Psoas muscle (tissue), 8 donors: ENCODE measurements around the gene LAMP5. TPM values are rescaled to one million over a fixed set of nuclear protein-coding genes. Genes with fewer than 3 reads are reported as not detected.

Source experiments
- ATAC-seq, 4 donors: fragments of 200-7000 bp; cut with Tn5 transposase; one replicate each; pipeline ENCODE4 v1.9.1; 2020; ENCODE audit warnings: moderate library complexity in 3 of 4, mild to moderate bottlenecking in 2 of 4
- DNase-seq, 2 donors: peaks; one replicate each; pipeline ENCODE4 v3.0.0-alpha.2; 2020
- H3K27ac ChIP-seq: fragments of 200-600 bp; one replicate; pipeline ENCODE4 v1.8.0; 2022
- H3K27me3 ChIP-seq, 3 donors: fragments of 200-600 bp in 1 of 3; one replicate each; pipeline versions ENCODE4 v1.6.1 to v1.8.0; 2013 to 2022; ENCODE audit warnings: low read length in 2 of 3, mild to moderate bottlenecking in 2 of 3, moderate library complexity in 1 of 3; ENCODE audit not compliant: insufficient read depth in 3 of 3
- H3K36me3 ChIP-seq, 2 donors: fragments of 200-600 bp in 1 of 2; one replicate each; pipeline versions ENCODE4 v1.6.1 to v1.8.0; 2013 to 2022; ENCODE audit warnings: low read depth in 1 of 2, mild to moderate bottlenecking in 1 of 2, moderate library complexity in 1 of 2; ENCODE audit not compliant: insufficient read depth in 1 of 2
- H3K4me1 ChIP-seq: fragments of 200-600 bp; one replicate; pipeline ENCODE4 v1.8.0; 2022
- H3K4me3 ChIP-seq: fragments of 200-600 bp; one replicate; pipeline ENCODE4 v1.8.0; 2022; ENCODE audit warnings: mild to moderate bottlenecking
- H3K9me3 ChIP-seq: fragments of 200-600 bp; one replicate; pipeline ENCODE4 v1.8.0; 2022
- CTCF ChIP-seq: fragments of 200-600 bp; IDR thresholded peaks from one replicate; pipeline ENCODE4 v1.8.0; 2022; ENCODE audit warnings: antibody characterized with exemption
- WGBS, 3 donors: extraction: QIAGEN DNeasy Blood & Tissue Kit; methylation state at CpG; one replicate each; pipeline versions ENCODE4 v1.1.6 to v1.1.7; 2013; 5-methylcytosine and 5-hydroxymethylcytosine counted together
- intact Hi-C, 2 donors: fragments of 100-400 bp; cut with DNase I; formaldehyde crosslinking; loops; one replicate each; pipeline versions ENCODE4 v1.11.0 to v1.14.2; 2022
- polyA plus RNA-seq, 3 donors: library from polyadenylated mRNA; stranded (reverse); fragments of 200-250 nt; gene quantifications; one replicate each; pipeline ENCODE4 v1.2.3, GENCODE V29; 2013
- total RNA-seq, 4 donors: library from RNA; stranded (reverse); fragmentation: NEBNext Ultra II Directional in 2 of 4; extraction: Animal tissue kit (Norgen Biotek cat#: 25700) in 2 of 4; gene quantifications; one replicate each; pipeline versions ENCODE4 v1.2.1 to v1.2.4, GENCODE V29; 2021 to 2023
- donor health status: healthy with polysubstance abuse.
- donor health status: DM: no; HTN: no; CAD: no; lungs with moderate emphysema.
- donor health status: Bipolar disorder and iron deficiency.
- donor health status: healthy.
- donor health status: DM: yes; HTN: yes; CAD: no.
- donor health status: DM: no; HTN: no; CAD: no.
- donor health status: DM: no; HTN: no; CAD: no.
- donor health status: DM: yes; HTN: yes; CAD: no.

The LAMP5 gene
- total and polyA plus RNA-seq, 7 donors, result 0.01 TPM; not detected in 6

- H3K36me3 ChIP-seq, result no peaks in the 10 kb centered on the region
- H3K4me1 ChIP-seq, result no peaks in the 10 kb centered on the region
- no peak for TF ChIP-seq CTCF
- H3K27ac ChIP-seq, result no peak overlapping the region
- H3K27me3 ChIP-seq, result peaks cover 0 to 2% (median 0%) of the 10 kb centered on the region in 3 donors
- WGBS, 3 donors, result 86 to 90% (median 89%) methylated on average over 3 of the region's 3 CpGs
- no peak overlapping the region for H3K4me3 ChIP-seq
- H3K9me3 ChIP-seq, result no peaks in the 10 kb centered on the region
- no peak for ATAC-seq
- intact Hi-C loops, result no loop called here
- no peak for DNase-seq
Measured at GRCh38 chr20:9496155-9496554, 18.2 kb upstream of the LAMP5 start.

GRCh38 chr20:9498322-9498721, 16.1 kb upstream of the LAMP5 start:
- no peaks in the 10 kb centered on the region for H3K36me3 ChIP-seq
- H3K27me3 ChIP-seq, result peaks cover 0 to 2% (median 0%) of the 10 kb centered on the region in 3 donors
- WGBS, 3 donors, result 81 to 90% (median 84%) methylated on average over 4 of the region's 4 CpGs
- DNase-seq (no peak), ATAC-seq (no peak)
- no peaks in the 10 kb centered on the region for H3K4me1 ChIP-seq
- no peak for TF ChIP-seq CTCF
- intact Hi-C loops, result no loop called here
- no peak overlapping the region for H3K4me3 ChIP-seq
- no peaks in the 10 kb centered on the region for H3K9me3 ChIP-seq
- no peak overlapping the region for H3K27ac ChIP-seq

- ATAC-seq (no peak), DNase-seq (no peak)
- TF ChIP-seq CTCF, result no peak
- no peaks in the 10 kb centered on the region for H3K36me3 ChIP-seq
- H3K27ac ChIP-seq, result no peak overlapping the region
- no peaks in the 10 kb centered on the region for H3K4me1 ChIP-seq
- peaks cover 0 to 2% (median 0%) of the 10 kb centered on the region in 3 donors for H3K27me3 ChIP-seq
- intact Hi-C loops, result no loop called here
- WGBS, 3 donors, result 86 to 90% (median 88%) methylated on average over 5 of the region's 5 CpGs
- no peaks in the 10 kb centered on the region for H3K9me3 ChIP-seq
- H3K4me3 ChIP-seq, result no peak overlapping the region
Measured at GRCh38 chr20:9499126-9499899, 15.1 kb upstream of the LAMP5 start.

- 29 to 33% (median 30%) methylated on average over 2 of the region's 2 CpGs for WGBS, 3 donors
- Histone ChIP-seq H3K9me3 (no peaks in the 10 kb centered on the region), H3K4me1 (no peaks in the 10 kb centered on the region), H3K27me3 (peaks cover 0 to 5% (median 2%) of the 10 kb centered on the region in 3 donors), H3K36me3 (no peaks in the 10 kb centered on the region), H3K27ac (no peak overlapping the region), H3K4me3 (no peak overlapping the region)
- intact Hi-C loops, result no loop called here
- TF ChIP-seq CTCF, result no peak
- no peak for ATAC-seq
- DNase-seq, result no peak
Measured at GRCh38 chr20:9500121-9500520, 14.3 kb upstream of the LAMP5 start.

GRCh38 chr20:9501473-9501872, 12.9 kb upstream of the LAMP5 start:
- Histone ChIP-seq H3K27me3 (peaks cover 0 to 13% (median 6%) of the 10 kb centered on the region in 3 donors), H3K4me3 (no peak overlapping the region), H3K4me1 (no peaks in the 10 kb centered on the region), H3K36me3 (no peaks in the 10 kb centered on the region), H3K9me3 (no peaks in the 10 kb centered on the region), H3K27ac (no peak overlapping the region)
- TF ChIP-seq CTCF, result no peak
- WGBS, 3 donors, result 68 to 75% (median 70%) methylated on average over 2 of the region's 2 CpGs
- intact Hi-C loops, result no loop called here
- DNase-seq (no peak), ATAC-seq (no peak)
